Measurements from ENCODE around the gene GABRB2.
"Not testable (repeated sequence)": the region's sequence is repeated elsewhere in the genome, so short reads cannot be mapped to it uniquely, and the experiment has no call there.

The GABRB2 gene

DNA sequence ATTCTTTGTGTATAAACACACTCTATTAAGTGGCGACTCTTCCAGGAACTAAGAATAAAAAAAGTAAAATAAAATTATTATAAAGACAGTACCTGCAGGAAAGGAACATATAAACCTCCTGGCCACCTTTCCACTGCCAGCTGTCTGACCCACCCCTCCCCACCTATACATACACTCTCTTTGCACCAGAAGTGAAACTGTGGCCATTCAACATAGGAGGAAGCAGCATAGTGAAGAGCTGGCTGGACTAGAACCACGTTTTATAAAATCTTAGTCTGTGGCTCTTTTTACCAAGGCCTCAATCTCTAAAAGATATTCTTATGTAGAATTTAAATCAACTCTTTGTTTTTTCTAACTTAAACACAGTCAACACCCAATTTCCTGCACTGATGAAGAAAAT, 289.6 kb downstream of the GABRB2 start:
- in situ Hi-C loops (cut with MboI; ENCODE audit: low sequenced_read_pairs): no loop called here

GRCh38 chr5:161252955-161253354, 293.6 kb downstream of the GABRB2 start:
- in situ Hi-C loops (cut with MboI; ENCODE audit: low sequenced_read_pairs): not testable (repeated sequence)

DNA sequence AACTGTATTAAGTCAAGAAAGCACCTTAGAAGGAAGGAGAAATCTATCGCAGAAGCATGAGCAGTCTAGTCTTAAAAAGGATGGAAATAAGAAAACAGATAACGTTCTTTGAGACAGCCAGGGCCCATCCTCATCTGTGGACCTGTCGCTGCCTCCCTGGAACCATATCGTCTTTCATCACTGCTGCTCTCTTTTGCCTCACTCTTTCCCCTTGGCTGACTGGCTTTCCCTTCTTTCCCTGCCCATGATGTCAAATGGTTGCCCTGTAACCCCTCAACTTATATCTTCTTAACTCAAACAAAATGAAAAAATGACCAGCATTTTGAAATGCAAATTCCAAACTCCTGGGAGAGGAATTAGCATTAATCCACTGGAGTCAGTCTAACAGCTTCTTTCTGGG, 299.8 kb downstream of the GABRB2 start:
- in situ Hi-C loops (cut with MboI; ENCODE audit: low sequenced_read_pairs): no loop called here

GRCh38 chr5:161245846-161246245, 300.7 kb downstream of the GABRB2 start:
- in situ Hi-C loops (cut with MboI; ENCODE audit: low sequenced_read_pairs): not testable (repeated sequence)
